Brain microvascular endothelial cell (primary cell): ENCODE measurements around the gene LRRTM4.
A peak's percentile ranks its signal among the peaks of the same experiment; 100 is the strongest.

Source experiments
- DNase-seq: peaks from one replicate; pipeline ENCODE4 v3.0.0-alpha.2; 2020
- H3K27ac ChIP-seq: fragments of 250-450 bp; sonication (Bioruptor Pico); 2 replicates; pipeline ENCODE4 v1.5.1; 2020; ENCODE audit warnings: mild to moderate bottlenecking, moderate library complexity
- H3K27me3 ChIP-seq: fragments of 250-450 bp; sonication (Bioruptor Pico); replicated peaks from 2 replicates; pipeline ENCODE4 v1.5.1; 2020; ENCODE audit warnings: mild to moderate bottlenecking
- H3K36me3 ChIP-seq: fragments of 250-450 bp; sonication (Bioruptor Pico); replicated peaks from 2 replicates; pipeline ENCODE4 v1.5.1; 2020; ENCODE audit warnings: mild to moderate bottlenecking
- H3K4me3 ChIP-seq: 2 replicates; pipeline ENCODE4 v1.5.1; 2011; ENCODE audit warnings: low read depth, mild to moderate bottlenecking, control low read depth, low read length, moderate library complexity
- CTCF ChIP-seq: IDR thresholded peaks from 2 replicates; pipeline ENCODE4 v1.5.1; 2011; ENCODE audit warnings: low read depth, mild to moderate bottlenecking, moderate library complexity, low read length, control low read depth, inconsistent platforms; ENCODE audit errors: missing control alignments
- in situ Hi-C: cut with HindIII; loops from 2 replicates; pipeline ENCODE4 v1.10.0; 2017; ENCODE audit warnings: low sequenced_read_pairs, low pct_ligation_motif_present

The LRRTM4 gene

GRCh38 chr2:76953733-76954347 lies 568.3 kb downstream of the LRRTM4 start:
- in situ Hi-C loops: no loop called here
- H3K4me3 ChIP-seq: no peak overlapping the region
- H3K36me3 ChIP-seq: no peaks in the 10 kb centered on the region
- peak; percentile 75 for TF ChIP-seq CTCF
- no peaks in the 10 kb centered on the region for H3K27me3 ChIP-seq
- DNase-seq: peak; percentile 11
- no peak overlapping the region for H3K27ac ChIP-seq

GRCh38 chr2:76946631-76947145 lies 575.5 kb downstream of the LRRTM4 start:
- in situ Hi-C loops: no loop called here
- no peak overlapping the region for H3K4me3 ChIP-seq
- H3K36me3 ChIP-seq: no peaks in the 10 kb centered on the region
- no peak for TF ChIP-seq CTCF
- H3K27me3 ChIP-seq: no peaks in the 10 kb centered on the region
- DNase-seq: no peak
- H3K27ac ChIP-seq: no peak overlapping the region

GRCh38 chr2:76940559-76940958 lies 581.6 kb downstream of the LRRTM4 start:
- Histone ChIP-seq H3K36me3 (no peaks in the 10 kb centered on the region), H3K27me3 (no peaks in the 10 kb centered on the region), H3K4me3 (no peak overlapping the region), H3K27ac (no peak overlapping the region)
- DNase-seq: no peak
- TF ChIP-seq CTCF: no peak
- in situ Hi-C loops: no loop called here

- H3K4me3 ChIP-seq: no peak overlapping the region
- no peaks in the 10 kb centered on the region for H3K27me3 ChIP-seq
- in situ Hi-C loops: no loop called here
- DNase-seq: no peak
- TF ChIP-seq CTCF: no peak
- no peaks in the 10 kb centered on the region for H3K36me3 ChIP-seq
- no peak overlapping the region for H3K27ac ChIP-seq
Observed at GRCh38 chr2:76938153-76938552, 584.0 kb downstream of the LRRTM4 start.

GRCh38 chr2:76932550-76932949 lies 589.6 kb downstream of the LRRTM4 start:
- in situ Hi-C loops: no loop called here
- no peaks in the 10 kb centered on the region for H3K36me3 ChIP-seq
- no peak for DNase-seq
- no peak overlapping the region for H3K4me3 ChIP-seq
- no peak for TF ChIP-seq CTCF
- no peak overlapping the region for H3K27ac ChIP-seq
- H3K27me3 ChIP-seq: no peaks in the 10 kb centered on the region
